Smooth muscle cell (in vitro differentiated cells): Measurements from ENCODE around the gene TRDN. TPM values are rescaled to one million over a fixed set of nuclear protein-coding genes. Genes with fewer than 3 reads are reported as not detected.

Experiments
- DNase-seq: peaks from one replicate; lab custom pipeline; 2025; ENCODE audit not compliant: unreplicated experiment; lab: John Stamatoyannopoulos, UW
- H2AFZ ChIP-seq: fragments of 200-600 bp; sonication (generic); 2 replicates; pipeline ENCODE4 v1.6.0; 2016; ENCODE audit warnings: antibody characterized with exemption, low read depth, mild to moderate bottlenecking
- H3F3A ChIP-seq: fragments of 200-600 bp; sonication (generic); 2 replicates; pipeline ENCODE4 v1.6.0; 2017; ENCODE audit warnings: antibody characterized with exemption, low read depth
- H3K27ac ChIP-seq: fragments of 200-600 bp; sonication (generic); 2 replicates; pipeline ENCODE4 v1.5.1; 2016; ENCODE audit warnings: low read depth, mild to moderate bottlenecking
- H3K27me3 ChIP-seq: fragments of 200-600 bp; sonication (generic); 2 replicates; pipeline ENCODE4 v1.6.1; 2016; ENCODE audit warnings: low read depth, mild to moderate bottlenecking
- H3K36me3 ChIP-seq: fragments of 200-600 bp; sonication (generic); 2 replicates; pipeline ENCODE4 v1.5.1; 2016; ENCODE audit warnings: low read depth
- H3K4me1 ChIP-seq: fragments of 200-600 bp; sonication (generic); 2 replicates; pipeline ENCODE4 v1.5.1; 2016; ENCODE audit warnings: low read depth
- H3K4me2 ChIP-seq: fragments of 200-600 bp; sonication (generic); 2 replicates; pipeline ENCODE4 v1.6.0; 2016; ENCODE audit warnings: mild to moderate bottlenecking
- H3K4me3 ChIP-seq: fragments of 200-600 bp; sonication (generic); 2 replicates; pipeline ENCODE4 v1.5.1; 2016; ENCODE audit warnings: mild to moderate bottlenecking
- H3K79me2 ChIP-seq: fragments of 200-600 bp; sonication (generic); 2 replicates; pipeline ENCODE4 v1.6.0; 2016; ENCODE audit warnings: low read depth, mild to moderate bottlenecking
- H3K9ac ChIP-seq: fragments of 200-600 bp; sonication (generic); 2 replicates; pipeline ENCODE4 v1.6.0; 2016; ENCODE audit warnings: low read depth
- H3K9me3 ChIP-seq: fragments of 200-600 bp; sonication (generic); replicated peaks from 2 replicates; pipeline ENCODE4 v1.5.1; 2016; ENCODE audit warnings: low read depth
- H4K20me1 ChIP-seq: fragments of 200-600 bp; sonication (generic); 2 replicates; pipeline ENCODE4 v1.6.0; 2016; ENCODE audit warnings: low read depth
- WGBS: methylation state at CpG from one replicate; pipeline ENCODE4 v1.1.7; 2016; ENCODE audit warnings: low lambda C conversion rate; 5-methylcytosine and 5-hydroxymethylcytosine counted together
- polyA plus RNA-seq: library from polyadenylated mRNA; unstranded; fragments of >200 nt; fragmentation: Nextera tagmentation; extraction: Ambion mirVana; gene quantifications from 2 replicates; pipeline ENCODE4 v1.2.1, GENCODE V29; 2016
- total RNA-seq: library from RNA; depleted of rRNA; stranded (reverse); fragments of >200 nt; gene quantifications from 2 replicates; pipeline ENCODE4 v1.2.3, GENCODE V29; 2014
- TF ChIP-seq, protein P1 (sequence below): fragments of 200-600 bp; sonication (generic); IDR thresholded peaks from 2 replicates; pipeline ENCODE4 v1.5.1; 2017; ENCODE audit warnings: borderline replicate concordance, mild to moderate bottlenecking, antibody characterized with exemption; ENCODE audit not compliant: insufficient read depth, poor library complexity, severe bottlenecking

Gene TRDN
- total and polyA plus RNA-seq, 2 experiments from 2014 or later: 0.14 TPM; not detected in 1

GRCh38 chr6:123668965-123669591, 32.3 kb upstream of the TRDN start:
- TF ChIP-seq, protein P1, sequence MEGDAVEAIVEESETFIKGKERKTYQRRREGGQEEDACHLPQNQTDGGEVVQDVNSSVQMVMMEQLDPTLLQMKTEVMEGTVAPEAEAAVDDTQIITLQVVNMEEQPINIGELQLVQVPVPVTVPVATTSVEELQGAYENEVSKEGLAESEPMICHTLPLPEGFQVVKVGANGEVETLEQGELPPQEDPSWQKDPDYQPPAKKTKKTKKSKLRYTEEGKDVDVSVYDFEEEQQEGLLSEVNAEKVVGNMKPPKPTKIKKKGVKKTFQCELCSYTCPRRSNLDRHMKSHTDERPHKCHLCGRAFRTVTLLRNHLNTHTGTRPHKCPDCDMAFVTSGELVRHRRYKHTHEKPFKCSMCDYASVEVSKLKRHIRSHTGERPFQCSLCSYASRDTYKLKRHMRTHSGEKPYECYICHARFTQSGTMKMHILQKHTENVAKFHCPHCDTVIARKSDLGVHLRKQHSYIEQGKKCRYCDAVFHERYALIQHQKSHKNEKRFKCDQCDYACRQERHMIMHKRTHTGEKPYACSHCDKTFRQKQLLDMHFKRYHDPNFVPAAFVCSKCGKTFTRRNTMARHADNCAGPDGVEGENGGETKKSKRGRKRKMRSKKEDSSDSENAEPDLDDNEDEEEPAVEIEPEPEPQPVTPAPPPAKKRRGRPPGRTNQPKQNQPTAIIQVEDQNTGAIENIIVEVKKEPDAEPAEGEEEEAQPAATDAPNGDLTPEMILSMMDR: no peak
- Histone ChIP-seq H3K4me1 (no peaks in the 10 kb centered on the region), H3K4me2 (no peak overlapping the region), H3K9me3 (no peaks in the 10 kb centered on the region), H3K4me3 (no peak overlapping the region), H3K27ac (no peak overlapping the region), H2AFZ (peak overlapping the region; percentile 41), H3K27me3 (no peaks in the 10 kb centered on the region), H3K36me3 (no peaks in the 10 kb centered on the region), H3K9ac (no peak overlapping the region), H4K20me1 (no peaks in the 10 kb centered on the region), H3F3A (no peaks in the 10 kb centered on the region), H3K79me2 (no peaks in the 10 kb centered on the region)
- WGBS: 85% methylated on average over 3 of the region's 3 CpGs
- no peak for DNase-seq

DNA sequence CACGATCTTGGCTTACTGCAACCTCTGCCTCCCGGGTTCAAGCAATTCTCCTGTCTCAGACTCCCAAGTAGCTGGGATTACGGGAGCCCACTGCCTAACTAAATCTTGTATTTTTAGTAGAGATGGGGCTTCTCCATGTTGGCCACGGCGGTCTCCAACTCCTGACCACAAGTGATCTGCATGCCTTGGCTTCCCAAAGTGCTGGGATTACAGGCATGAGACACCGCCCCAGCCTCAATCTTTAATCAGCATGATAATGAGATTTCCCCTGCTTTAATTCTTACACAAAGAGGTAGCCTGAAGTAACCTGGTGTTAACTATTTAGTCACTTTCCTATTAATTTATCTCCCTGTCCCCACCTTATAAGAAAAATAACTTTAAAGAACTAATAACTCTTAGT, 31.3 kb upstream of the TRDN start:
- Histone ChIP-seq H3K27ac (no peak overlapping the region), H4K20me1 (no peaks in the 10 kb centered on the region), H3F3A (no peaks in the 10 kb centered on the region), H3K4me2 (no peak overlapping the region), H3K9me3 (no peaks in the 10 kb centered on the region), H2AFZ (no peak overlapping the region), H3K4me3 (no peak overlapping the region), H3K9ac (no peak overlapping the region), H3K79me2 (no peaks in the 10 kb centered on the region), H3K27me3 (no peaks in the 10 kb centered on the region), H3K4me1 (no peaks in the 10 kb centered on the region), H3K36me3 (no peaks in the 10 kb centered on the region)
- TF ChIP-seq, protein P1: no peak
- 93% methylated on average over 6 of the region's 6 CpGs for WGBS
- no peak for DNase-seq

- H3K4me3 ChIP-seq: no peak overlapping the region
- no peaks in the 10 kb centered on the region for H3K9me3 ChIP-seq
- no peaks in the 10 kb centered on the region for H3K79me2 ChIP-seq
- no peak overlapping the region for H3K9ac ChIP-seq
- TF ChIP-seq, protein P1: no peak
- DNase-seq: no peak
- H3K4me1 ChIP-seq: no peaks in the 10 kb centered on the region
- H3K27me3 ChIP-seq: no peaks in the 10 kb centered on the region
- H3F3A ChIP-seq: no peaks in the 10 kb centered on the region
- H3K36me3 ChIP-seq: no peaks in the 10 kb centered on the region
- H4K20me1 ChIP-seq: no peaks in the 10 kb centered on the region
- no peak overlapping the region for H3K27ac ChIP-seq
- no peak overlapping the region for H2AFZ ChIP-seq
- no peak overlapping the region for H3K4me2 ChIP-seq
Observed at GRCh38 chr6:123663436-123663835, 26.7 kb upstream of the TRDN start.

GRCh38 chr6:123662757-123663156, 26.0 kb upstream of the TRDN start:
- H3K4me1 ChIP-seq: no peaks in the 10 kb centered on the region
- no peak overlapping the region for H3K9ac ChIP-seq
- H2AFZ ChIP-seq: no peak overlapping the region
- no peak overlapping the region for H3K27ac ChIP-seq
- no peak overlapping the region for H3K4me3 ChIP-seq
- no peaks in the 10 kb centered on the region for H3K79me2 ChIP-seq
- TF ChIP-seq, protein P1: no peak
- no peak overlapping the region for H3K4me2 ChIP-seq
- no peaks in the 10 kb centered on the region for H3K9me3 ChIP-seq
- 95% methylated on average over 3 of the region's 3 CpGs for WGBS
- H3K36me3 ChIP-seq: no peaks in the 10 kb centered on the region
- H4K20me1 ChIP-seq: no peaks in the 10 kb centered on the region
- DNase-seq: no peak
- no peaks in the 10 kb centered on the region for H3F3A ChIP-seq
- no peaks in the 10 kb centered on the region for H3K27me3 ChIP-seq
